Activated effector memory CD4-positive, alpha-beta T cell treated with anti-CD3 and anti-CD28 coated beads, Interleukin-2, amount 50 U/mL, for 16 hours (primary cell): ENCODE measurements around the gene KCTD8.

Experiments used
- DNase-seq: peaks from one replicate; pipeline ENCODE4 v3.0.0-alpha.2; 2020

KCTD8 gene

DNA sequence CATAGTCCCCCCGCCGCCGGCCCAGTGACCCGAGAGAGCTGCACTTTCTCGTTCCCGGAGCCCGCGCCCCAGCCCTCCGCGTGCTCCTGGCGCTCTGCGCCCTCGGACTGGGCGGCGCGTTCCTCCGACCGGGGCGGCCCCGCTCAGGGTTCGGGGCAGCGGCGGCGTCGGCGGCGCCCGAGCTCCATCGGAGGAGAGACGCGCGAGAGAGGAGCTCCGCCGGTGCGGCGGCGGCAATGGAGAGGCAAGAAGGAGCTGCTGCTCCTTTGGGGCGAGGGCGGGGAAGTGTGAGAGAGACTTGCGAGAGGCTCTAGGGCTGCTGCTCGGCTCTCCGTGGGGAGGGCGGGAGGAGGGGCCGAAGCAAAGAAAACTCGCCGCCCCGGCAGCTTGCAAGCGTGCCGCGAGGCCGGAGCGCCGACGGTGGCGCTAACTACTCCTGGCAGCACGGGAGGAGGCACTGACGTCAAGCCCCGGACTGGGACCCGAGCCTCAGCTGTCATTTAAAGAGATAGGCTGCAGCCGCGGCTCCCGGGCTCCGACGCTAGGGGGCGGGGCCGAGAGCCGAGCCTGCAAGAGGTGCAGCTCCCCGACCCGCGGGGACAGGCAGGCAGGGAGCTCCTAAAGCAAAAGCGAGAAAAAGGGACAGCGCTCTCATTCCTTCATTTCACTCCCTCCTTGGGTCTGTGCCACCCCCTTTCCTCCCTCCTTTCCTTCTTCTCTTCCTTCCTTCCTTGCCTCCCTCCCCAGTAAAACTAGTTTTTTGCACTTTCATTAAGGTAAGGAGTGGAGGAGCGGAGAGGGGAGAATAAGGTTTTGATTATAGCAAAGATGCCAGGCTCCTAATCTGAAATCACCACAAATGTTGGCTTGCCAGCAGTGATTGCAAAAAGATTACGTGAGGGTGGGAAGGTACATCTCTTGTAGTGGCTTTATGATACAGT, at the start of gene KCTD8:
KCTD8 (minus strand) TSS at position 289 of the 941 bp plus-strand sequence.
- peak; percentile 78 for DNase-seq

DNA sequence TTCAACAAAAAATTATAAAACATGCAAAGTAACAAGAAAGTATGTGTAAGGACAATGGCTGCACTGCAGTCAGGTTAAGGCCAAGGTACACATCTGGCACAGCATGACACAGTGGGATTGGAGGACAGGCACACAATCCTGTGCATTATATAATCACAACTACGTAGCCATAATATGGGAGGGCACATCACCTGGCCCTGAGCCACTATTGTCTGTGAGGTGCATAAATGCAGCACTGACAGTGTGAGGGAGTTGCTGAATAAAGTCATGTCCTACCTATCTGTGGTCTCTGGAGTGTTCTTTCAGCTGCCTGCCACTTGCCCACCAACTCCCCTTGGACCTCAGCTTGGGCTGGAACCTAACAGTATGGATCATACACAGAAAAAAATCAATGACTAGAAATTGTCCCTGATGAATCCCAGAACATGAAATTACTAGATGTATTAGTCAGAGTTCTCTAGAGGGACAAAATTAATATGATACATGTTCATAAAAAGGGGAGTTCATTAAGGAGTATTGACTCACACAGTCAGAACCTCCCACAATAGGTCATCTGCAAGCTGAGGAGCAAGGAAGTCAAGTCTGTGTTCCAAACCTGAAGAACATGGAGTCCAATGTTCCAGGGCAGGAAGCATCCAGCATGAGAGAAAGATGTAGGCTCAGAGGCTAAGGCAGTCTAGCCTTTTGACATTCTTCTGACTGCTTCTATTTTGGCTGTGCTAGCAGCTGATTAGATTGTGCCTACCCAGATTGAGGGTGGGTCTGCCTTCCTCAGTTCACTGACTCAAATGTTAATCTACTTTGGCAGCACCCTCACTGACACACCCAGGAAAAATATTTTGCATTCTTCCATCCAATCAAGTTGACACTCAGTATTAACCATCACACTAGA, 46.4 kb upstream of the KCTD8 start:
- DNase-seq, result no peak

DNA sequence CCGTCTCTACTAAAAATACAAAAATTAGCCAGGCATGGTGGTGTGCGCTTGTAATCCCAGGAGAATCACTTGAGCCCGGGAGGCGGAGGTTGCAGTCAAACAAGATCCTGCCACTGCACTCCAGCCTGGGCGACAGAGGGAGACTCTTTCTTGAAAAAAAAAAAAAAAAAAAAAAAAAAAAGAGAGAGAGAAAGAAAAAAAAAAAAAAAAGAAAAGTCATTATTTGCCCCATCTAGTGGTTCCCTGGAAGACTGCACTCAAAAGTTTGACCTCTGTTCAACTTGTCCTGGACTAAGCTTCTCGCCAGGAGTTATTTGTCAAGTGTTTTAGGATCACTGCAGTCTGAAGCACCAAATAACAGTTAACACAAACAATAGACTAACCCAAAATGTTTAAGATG, 45.3 kb upstream of the KCTD8 start:
- no peak for DNase-seq

DNA sequence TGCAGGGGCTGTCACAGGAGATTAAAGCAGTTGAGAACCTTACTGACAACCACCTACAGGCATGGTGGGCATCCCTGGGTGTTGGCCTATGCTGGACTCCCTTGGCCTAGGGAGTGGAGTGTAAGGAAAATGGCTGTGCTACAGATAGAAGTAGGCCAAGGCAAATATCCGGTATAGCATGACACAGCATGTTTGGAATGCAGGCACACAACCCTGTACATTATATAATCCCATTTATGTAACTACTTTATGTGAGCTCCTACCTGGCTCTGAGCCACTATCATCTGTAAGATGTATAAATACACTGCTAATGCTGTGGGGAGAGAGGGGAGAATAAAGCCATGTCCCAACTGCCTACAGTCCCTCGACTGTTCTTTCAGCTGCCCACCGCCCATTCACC, 38.7 kb upstream of the KCTD8 start:
- DNase-seq, result no peak

- DNase-seq, result no peak
These were observed 31.1 kb upstream of the KCTD8 start for GRCh38 chr4:44479731-44480130.

DNA sequence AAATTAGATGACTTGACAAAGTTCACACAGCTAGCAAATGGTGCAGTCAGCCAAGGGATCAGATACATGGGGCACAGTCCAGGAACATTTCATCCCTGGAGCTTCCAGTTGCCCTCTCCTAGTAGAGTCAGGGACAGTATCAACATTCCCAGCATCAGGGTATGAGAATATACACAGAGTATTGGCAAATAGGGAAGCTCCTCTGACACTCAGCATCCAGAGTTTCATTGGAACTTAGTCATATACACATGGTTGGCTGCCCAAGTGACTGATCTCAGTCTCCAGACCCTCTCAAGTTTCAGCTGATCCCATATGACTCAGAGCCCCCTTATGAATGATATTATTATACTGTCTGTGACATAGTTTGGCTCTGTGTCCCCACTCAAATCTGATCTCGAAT, 13.7 kb upstream of the KCTD8 start:
- DNase-seq, result no peak

- no peak for DNase-seq
These were observed 775 bp downstream of the KCTD8 start for GRCh38 chr4:44447563-44448504.

- no peak for DNase-seq
These were observed 1.6 kb downstream of the KCTD8 start for GRCh38 chr4:44446801-44447562.

- no peak for DNase-seq
These were observed 2.4 kb downstream of the KCTD8 start for GRCh38 chr4:44446191-44446590.

DNA sequence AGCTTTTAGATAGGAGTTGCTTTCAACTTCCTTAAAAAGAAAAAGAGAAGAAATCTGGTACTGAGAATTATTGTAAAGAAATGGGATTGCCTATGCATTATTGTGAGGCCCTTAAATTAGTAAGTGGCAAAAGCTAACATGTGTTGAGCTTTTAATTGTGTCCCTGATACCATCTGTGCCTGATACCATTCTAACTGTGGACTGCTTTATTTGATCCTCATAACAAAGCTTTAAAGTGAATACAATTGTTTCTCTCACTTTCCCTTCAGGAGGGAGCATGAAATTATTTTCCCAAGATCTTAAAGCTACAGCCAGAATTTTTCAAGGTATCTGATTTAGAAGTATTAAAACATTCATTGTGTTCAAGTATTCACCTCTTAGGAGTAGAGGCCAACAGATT, 9.9 kb downstream of the KCTD8 start:
- DNase-seq, result no peak

DNA sequence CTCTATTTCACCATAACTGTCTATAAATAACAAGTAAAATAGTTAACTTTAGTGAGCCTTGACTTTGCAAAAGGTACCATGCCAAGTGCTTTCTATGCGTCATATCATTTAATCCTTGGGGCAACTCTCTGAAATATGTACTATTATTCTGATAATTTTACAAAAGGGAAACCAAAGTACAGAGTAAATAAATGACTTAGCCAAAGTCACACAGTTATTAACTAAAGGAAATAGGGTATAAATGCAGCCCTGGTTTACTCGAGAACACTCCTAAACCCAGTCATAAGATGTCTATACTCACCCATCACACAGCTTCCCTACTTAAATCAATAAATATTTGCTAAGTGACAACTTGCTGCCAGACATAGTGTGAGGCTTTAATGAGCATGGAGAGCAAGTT, 14.4 kb downstream of the KCTD8 start:
- DNase-seq, result no peak

- no peak for DNase-seq
These were observed 22.9 kb downstream of the KCTD8 start for GRCh38 chr4:44425614-44426208.

DNA sequence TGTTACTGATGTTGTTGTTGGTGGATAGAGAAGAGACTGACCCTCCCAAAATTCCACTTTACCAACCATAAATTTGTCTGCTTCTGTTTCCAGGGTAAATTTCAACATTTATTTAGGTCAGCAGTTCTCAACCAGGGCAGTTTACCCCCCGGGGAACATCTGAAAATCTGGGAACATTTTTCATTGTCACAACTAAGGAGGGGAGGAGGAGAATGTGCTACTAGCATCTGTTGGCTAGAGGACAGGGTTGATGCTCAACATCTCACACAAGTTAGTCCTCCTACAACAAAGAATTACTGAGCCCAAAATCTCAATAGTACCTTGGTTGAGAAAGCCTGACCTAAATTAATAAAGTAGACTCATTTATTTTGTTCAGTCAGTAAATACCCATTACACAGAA, 25.7 kb downstream of the KCTD8 start:
- no peak for DNase-seq

DNA sequence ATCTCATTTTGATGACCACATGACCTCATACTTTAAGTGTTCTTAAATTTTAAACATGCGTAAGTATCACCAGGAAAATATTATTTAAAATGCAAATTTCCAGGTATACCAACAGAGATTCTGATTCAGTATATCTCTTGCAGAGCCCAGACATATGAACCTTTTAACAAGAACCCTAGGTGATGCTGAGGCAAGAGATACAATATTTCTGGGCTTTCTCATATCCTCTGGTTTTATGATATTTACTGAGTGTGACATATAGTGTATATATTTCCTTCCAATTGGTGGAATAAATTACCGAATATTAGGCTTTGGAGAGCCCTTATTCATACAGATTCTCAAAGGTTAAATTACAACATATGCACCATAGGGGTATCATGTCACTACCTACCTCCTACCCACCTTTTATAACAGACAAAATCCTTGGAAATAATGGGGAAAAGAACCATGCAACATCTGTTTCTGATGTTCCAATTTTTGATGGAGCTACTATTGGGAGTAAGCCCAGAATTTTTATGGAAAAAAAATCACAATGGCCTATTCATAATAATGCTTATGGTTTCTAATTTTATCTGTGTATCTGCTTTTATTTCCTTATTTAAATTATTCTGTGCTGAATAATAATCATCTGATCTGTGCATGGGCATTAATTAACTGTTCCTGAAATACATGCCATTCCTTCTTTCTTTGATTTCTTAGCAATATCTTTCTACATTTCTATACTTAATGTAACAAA, 27.1 kb downstream of the KCTD8 start:
- no peak for DNase-seq

DNA sequence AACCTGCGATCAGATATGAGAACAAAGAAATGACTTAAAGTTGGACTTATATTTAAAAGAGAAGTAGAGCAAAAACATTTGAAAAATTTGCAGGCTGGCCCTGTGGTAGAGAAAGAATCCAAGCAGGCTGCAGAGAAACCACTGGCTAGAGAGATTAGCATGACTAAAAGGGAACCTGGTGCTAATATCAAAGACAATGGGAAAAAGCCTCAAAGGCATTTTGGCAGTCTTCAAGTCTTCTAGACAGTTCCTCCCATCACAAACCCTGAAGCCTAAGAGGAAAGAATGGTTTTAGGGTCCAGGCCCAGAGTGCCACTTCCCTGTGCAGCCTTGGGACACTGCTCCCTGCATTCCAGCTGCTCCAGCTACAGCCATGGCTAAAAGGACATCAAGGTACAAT, 33.4 kb downstream of the KCTD8 start:
- DNase-seq, result no peak

DNA sequence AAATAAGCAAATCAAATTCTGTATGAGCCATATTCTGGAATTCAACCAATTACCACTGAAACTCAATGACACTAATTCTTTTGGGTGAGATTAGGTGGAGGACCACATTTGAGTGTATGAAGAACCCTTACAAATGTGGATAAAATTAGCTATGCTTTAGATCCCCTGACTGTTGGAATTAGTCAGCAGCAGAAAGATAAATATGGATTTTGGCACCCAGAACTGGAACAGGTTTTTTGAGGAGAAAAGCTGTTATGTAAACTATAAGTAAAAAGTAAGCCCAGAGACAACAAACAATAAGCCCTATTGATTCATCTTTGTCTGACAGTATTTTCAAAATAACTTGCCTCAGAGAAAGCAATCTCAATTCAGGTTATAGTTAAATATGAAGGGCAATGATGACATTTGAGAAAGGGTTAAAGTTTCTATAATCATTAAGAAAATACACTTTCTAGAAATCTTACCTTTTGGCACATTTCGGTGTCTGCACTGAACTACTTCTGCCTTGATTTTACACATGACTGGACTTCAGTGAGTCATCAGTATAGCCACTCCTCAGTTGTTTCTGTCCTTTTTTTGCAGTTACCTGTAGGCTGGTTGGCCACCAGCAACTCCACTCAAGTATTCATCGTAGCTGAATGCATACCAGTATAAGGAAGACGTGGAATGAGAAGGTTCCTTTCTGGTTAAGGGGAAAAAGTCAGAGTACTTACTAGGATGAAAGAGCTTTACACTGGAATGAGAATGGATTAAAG, 80.0 kb downstream of the KCTD8 start:
- DNase-seq, result no peak

DNA sequence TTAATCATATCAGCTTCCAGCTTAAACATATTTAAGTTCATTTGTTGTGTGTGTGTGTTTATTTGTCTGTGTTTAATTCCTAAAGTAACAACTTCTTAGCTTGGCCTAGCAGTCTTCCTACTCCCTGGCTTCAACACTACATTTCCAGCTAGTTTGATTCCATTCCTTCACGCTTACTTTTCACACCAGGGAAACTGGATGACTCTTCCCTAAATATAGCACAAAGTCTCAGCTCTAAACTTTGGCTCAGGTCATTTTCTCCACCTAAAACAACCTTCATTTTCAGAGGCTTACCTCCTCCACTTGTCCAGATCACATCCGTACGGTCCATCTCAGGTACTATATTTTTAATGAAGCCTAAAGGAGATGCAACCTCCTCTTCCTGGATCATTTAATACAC, 94.4 kb downstream of the KCTD8 start:
- DNase-seq, result no peak

GRCh38 chr4:44351069-44351468, 97.5 kb downstream of the KCTD8 start:
- no peak for DNase-seq

- DNase-seq, result no peak
These were observed 105.8 kb downstream of the KCTD8 start for GRCh38 chr4:44342800-44343199.

DNA sequence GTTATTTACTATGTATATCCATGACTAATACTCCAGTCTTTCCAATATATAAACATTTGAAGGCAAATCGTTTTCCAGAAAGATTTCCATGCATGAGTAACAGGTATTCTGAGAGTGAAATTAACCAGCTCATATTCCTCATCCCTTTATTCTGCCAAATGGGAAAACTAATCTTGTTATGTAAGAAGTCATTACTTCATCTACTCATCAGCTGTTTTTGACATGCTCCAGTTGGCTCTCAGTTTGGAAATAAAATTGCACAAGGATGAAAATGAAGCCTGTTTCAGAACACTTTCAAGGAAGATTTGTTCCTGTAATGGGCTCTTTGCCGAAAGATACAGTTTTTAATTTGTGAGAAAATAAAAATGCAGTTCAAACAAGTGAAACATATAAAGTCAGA, 121.9 kb downstream of the KCTD8 start:
- DNase-seq, result no peak
